Measurements from ENCODE around the gene EPHB2.

DNA sequence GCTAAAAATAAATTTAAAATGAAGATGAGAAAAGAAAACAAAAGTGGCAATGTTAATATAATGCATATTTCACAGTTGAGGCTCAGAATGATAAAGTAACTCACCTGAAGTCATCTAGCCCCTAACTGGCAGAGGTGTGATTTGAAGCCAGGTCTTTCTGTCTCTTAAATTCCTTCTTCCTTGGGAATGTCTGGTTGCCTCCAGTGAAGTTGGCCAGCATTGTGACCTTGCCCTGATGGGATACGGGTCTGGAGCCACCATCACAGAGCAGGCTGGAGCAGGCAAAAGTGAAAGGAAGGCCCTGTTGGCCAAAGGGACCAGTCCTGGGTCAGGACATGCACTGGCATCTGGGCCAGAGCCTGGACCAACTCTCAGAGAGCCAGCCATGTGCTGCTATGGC is 111.7 kb downstream of the EPHB2 start:
- TF ChIP-seq POLR2A (IDR thresholded peaks at IDR 0.05) (no peak), POLR2AphosphoS5 (IDR thresholded peaks at IDR 0.05; ENCODE audit: insufficient read depth in 1 of 2, low read depth in 1 of 2) (no peak)
- TF ChIP-seq, protein P1, sequence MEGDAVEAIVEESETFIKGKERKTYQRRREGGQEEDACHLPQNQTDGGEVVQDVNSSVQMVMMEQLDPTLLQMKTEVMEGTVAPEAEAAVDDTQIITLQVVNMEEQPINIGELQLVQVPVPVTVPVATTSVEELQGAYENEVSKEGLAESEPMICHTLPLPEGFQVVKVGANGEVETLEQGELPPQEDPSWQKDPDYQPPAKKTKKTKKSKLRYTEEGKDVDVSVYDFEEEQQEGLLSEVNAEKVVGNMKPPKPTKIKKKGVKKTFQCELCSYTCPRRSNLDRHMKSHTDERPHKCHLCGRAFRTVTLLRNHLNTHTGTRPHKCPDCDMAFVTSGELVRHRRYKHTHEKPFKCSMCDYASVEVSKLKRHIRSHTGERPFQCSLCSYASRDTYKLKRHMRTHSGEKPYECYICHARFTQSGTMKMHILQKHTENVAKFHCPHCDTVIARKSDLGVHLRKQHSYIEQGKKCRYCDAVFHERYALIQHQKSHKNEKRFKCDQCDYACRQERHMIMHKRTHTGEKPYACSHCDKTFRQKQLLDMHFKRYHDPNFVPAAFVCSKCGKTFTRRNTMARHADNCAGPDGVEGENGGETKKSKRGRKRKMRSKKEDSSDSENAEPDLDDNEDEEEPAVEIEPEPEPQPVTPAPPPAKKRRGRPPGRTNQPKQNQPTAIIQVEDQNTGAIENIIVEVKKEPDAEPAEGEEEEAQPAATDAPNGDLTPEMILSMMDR (IDR thresholded peaks at IDR 0.05): no peak

Measured in vagina (tissue), 2 donors.